ENCODE data around the gene SIRT3. TPM values are rescaled to one million over a fixed set of nuclear protein-coding genes. Genes with fewer than 3 reads are reported as not detected.

The SIRT3 gene
- total and polyA plus RNA-seq, 5 experiments from 2014 or later = 6.5 to 33.7 (median 14.6) TPM

DNA sequence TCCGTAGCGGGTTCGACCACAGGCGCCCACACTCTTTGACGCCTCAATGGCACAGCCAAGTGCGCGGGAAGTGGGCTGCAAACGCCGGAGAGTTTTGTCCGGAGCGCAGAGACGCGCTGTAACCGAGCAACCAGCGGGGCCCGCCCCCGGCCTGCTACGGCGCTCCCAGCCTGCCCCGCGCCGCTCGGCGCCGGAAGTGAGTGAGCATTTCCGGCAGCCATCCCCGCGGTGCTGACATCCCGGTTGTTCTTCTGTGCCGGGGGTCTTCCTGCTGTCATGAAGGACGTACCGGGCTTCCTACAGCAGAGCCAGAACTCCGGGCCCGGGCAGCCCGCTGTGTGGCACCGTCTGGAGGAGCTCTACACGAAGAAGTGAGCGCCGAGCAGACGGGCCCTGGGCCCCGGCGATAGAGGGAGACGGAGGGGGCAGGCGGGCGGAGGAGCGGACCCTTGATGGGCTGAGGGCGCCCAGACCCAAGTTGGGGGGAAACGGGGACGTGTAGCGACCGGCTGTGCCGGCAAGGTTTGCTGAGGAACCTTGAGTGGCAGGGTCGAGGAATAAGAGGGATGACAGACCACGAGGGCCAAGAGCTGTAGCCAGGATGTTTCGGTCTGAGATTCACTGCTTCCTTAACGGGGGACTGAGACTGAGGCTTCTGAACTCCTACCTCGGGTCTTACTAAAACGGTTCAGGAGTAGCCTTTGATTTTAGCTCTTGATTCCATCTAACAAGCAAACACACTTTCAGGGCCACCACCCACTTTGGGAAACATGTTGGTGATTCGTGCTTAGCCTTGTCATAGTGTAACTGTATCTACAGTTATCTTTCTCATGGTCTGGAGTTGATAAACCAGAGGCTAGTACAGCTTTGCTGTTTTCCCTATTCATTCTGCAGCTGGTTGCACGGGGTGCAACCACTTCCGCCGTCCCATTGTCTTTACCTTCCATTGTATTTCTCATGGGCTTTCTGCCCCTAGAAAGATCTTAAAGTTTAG lies 929 bp upstream of the SIRT3 start, which contains the start of gene PSMD13:
Gene PSMD13 (plus strand): TSS at position 203 of the 994 bp plus-strand sequence. CDS start 74 bp downstream, at position 277.
- peak; percentile 80 to 83 for ATAC-seq
- H3K4me1 Mint-ChIP-seq = peaks cover 20 to 61% (median 46%) of the 10 kb centered on the region in 4 donors
- POLR2A ChIA-PET = interaction anchor here (0.6 to 6.3 kb wide), 16 partner anchors 10 to 219 kb away, joined by 3 to 76 read pairs (median 4); partner anchors contain the start of genes BET1L, NLRP6, PGGHG and RIC8A
- DNase-seq = peak; percentile 82 to 91 (median 86)
- H3K27me3 Mint-ChIP-seq = no peaks in the 10 kb centered on the region
- H3K27ac Mint-ChIP-seq = peak within 1 kb of the TSS; percentile 89 to 100 (median 100)
- peaks cover 4 to 40% (median 8%) of the 10 kb centered on the region in 3 donors for H3K36me3 Mint-ChIP-seq
- H3K9me3 Mint-ChIP-seq = no peaks in the 10 kb centered on the region
- H3K4me3 Mint-ChIP-seq = peak within 1 kb of the TSS; percentile 93 to 99 (median 98)

GRCh38 chr11:235609-235996 lies 539 bp downstream of the SIRT3 start:
- Mint-ChIP-seq H3K4me1 (peaks cover 12 to 50% (median 40%) of the 10 kb centered on the region in 4 donors), H3K27ac (peak overlapping the region; percentile 83 to 100 (median 95)), H3K4me3 (peak overlapping the region; percentile 83 to 97 (median 91)), H3K9me3 (no peaks in the 10 kb centered on the region), H3K36me3 (peaks cover 4 to 30% (median 4%) of the 10 kb centered on the region in 3 donors), H3K27me3 (no peaks in the 10 kb centered on the region)
- DNase-seq (peak in 4 of 10 donors; percentile 72 to 79 (median 72)), ATAC-seq (peak; percentile 41 to 48)
- POLR2A ChIA-PET = interaction anchor here (1.4 to 6.3 kb wide), 6 partner anchors 14 to 171 kb away, joined by 3 to 76 read pairs (median 16); partner anchors contain the start of genes BET1L, PGGHG and RIC8A

- peak overlapping the region; percentile 83 to 97 (median 91) for H3K4me3 Mint-ChIP-seq
- no peak for DNase-seq
- H3K36me3 Mint-ChIP-seq = peaks cover 4 to 31% (median 6%) of the 10 kb centered on the region in 3 donors
- H3K9me3 Mint-ChIP-seq = no peaks in the 10 kb centered on the region
- POLR2A ChIA-PET = interaction anchor here (0.7 to 6.3 kb wide), 7 partner anchors 10 to 221 kb away, joined by 3 to 76 read pairs (median 3); partner anchors contain the start of genes BET1L and RIC8A
- ATAC-seq = no peak
- H3K27me3 Mint-ChIP-seq = no peaks in the 10 kb centered on the region
- H3K4me1 Mint-ChIP-seq = peaks cover 12 to 47% (median 39%) of the 10 kb centered on the region in 4 donors
- peak overlapping the region; percentile 83 to 100 (median 95) for H3K27ac Mint-ChIP-seq
These were observed 962 bp downstream of the SIRT3 start for GRCh38 chr11:235180-235579.

DNA sequence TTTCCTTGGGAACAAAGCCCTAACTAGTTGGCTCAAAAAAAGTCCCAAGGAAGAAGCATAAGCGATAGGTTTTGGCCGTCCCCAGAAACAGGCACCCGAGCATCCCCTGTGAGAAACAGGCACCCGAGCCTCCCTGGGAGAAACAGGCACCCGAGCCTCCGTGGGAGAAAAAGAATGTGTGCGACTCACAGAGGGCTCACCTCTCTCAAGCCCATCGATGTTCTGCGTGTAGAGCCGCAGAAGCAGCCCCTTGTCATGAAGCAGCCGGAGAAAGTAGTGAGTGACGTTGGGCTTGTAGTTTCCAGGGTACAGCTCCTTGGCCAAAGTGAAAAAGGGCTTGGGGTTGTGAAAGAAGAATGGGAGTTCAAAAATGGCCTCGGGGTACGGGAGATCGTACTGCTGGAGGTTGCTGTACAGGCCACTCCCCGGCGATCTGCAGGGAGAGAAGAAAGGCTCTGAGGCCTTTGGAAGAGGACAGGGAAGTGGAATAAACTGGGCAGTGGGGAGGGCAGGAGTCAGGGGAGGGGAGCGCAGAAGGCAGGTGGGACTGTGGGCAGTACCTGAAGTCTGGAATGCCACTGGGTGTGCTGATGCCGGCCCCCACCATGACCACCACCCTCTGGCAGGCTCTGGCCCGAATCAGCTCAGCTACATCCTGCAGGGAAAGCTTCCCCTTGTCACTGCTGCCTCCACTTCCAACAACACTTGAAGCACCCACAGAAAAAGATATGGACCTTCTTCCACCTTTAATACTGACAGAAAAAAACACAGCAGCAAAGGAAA lies 3.2 kb downstream of the SIRT3 start:
- no peaks in the 10 kb centered on the region for H3K27me3 Mint-ChIP-seq
- H3K36me3 Mint-ChIP-seq = peaks cover 4 to 31% (median 4%) of the 10 kb centered on the region in 3 donors
- POLR2A ChIA-PET = interaction anchor here (0.5 to 6.3 kb wide), 2 partner anchors 24 to 25 kb away, joined by 3 to 76 read pairs; partner anchors contain the start of genes BET1L and RIC8A
- DNase-seq (no peak), ATAC-seq (no peak)
- H3K4me3 Mint-ChIP-seq = no peak overlapping the region
- peaks cover 11 to 40% (median 25%) of the 10 kb centered on the region in 4 donors for H3K4me1 Mint-ChIP-seq
- no peaks in the 10 kb centered on the region for H3K9me3 Mint-ChIP-seq
- peak overlapping the region in 5 of 10 donors; percentile 51 to 92 (median 62) for H3K27ac Mint-ChIP-seq

DNA sequence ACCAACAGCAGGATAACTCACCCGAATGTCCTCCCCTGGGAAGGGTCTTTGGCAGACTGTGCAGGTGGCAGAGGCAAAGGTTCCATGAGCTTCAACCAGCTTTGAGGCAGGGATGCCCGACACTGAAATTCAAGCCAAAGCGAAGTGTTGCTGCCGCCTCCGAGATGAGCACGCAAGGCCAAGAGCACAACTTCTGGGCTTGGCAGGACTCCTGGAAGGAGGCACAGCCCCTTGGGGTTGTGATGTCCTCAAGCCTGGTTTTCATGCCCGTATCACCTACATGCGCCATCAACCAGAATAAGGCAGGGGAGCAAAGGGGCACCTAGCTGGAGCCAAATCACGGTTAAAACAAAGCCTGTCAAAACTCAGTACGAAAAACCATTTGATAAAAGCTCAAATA lies 5.7 kb downstream of the SIRT3 start:
- Mint-ChIP-seq H3K27ac (peak overlapping the region in 1 of 10 donors; percentile 25), H3K36me3 (peaks cover 0 to 43% (median 2%) of the 10 kb centered on the region in 3 donors), H3K4me3 (no peak overlapping the region), H3K4me1 (peaks cover 9 to 34% (median 10%) of the 10 kb centered on the region in 4 donors), H3K9me3 (no peaks in the 10 kb centered on the region), H3K27me3 (no peaks in the 10 kb centered on the region)
- no peak for DNase-seq
- POLR2A ChIA-PET = interaction anchor here (0.7 to 2.0 kb wide), 4 partner anchors 15 to 562 kb away, joined by 4 to 7 read pairs (median 4); no protein-coding TSS in a partner anchor
- ATAC-seq = no peak

DNA sequence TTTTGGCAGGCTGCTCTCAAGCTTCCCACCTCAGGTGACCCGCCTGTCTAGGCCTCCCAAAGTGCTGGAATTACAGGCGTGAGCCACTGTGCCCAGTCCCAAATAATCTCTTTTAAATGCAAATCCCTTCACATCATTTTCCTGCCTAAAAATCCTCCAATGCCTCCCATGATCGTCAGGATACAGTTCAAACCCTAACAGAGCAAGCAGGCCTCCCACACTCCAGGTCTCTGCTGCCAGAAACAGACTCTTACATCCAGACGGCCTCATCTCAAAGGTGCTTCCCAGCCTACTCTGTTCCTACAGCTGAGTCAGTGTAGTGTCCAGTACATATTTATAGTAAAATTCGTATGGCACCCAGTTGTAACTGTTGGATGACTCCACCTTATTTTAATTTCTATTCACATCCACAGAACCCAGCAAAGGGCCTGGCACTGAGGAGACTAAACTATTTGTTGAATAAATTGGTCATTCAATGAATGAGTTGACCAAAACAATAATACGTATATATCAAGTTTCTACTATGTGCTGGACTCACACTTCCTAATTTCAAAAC lies 8.2 kb downstream of the SIRT3 start:
- Mint-ChIP-seq H3K4me3 (no peak overlapping the region), H3K27ac (peak overlapping the region in 2 of 10 donors; percentile 4 to 40), H3K27me3 (no peaks in the 10 kb centered on the region), H3K9me3 (no peaks in the 10 kb centered on the region), H3K36me3 (peaks cover 0 to 47% (median 2%) of the 10 kb centered on the region in 3 donors), H3K4me1 (peaks cover 4 to 19% (median 6%) of the 10 kb centered on the region in 4 donors)
- ATAC-seq (no peak), DNase-seq (no peak)
- POLR2A ChIA-PET = interaction anchor here (0.7 to 1.2 kb wide), 2 partner anchors 19 to 279 kb away, joined by 3 read pairs; no protein-coding TSS in a partner anchor

- H3K36me3 Mint-ChIP-seq = peaks cover 0 to 47% (median 2%) of the 10 kb centered on the region in 3 donors
- no peak overlapping the region for H3K4me3 Mint-ChIP-seq
- POLR2A ChIA-PET = interaction anchor here (0.6 kb wide), 1 partner anchor 19 kb away, joined by 4 read pairs; no protein-coding TSS in a partner anchor
- H3K27ac Mint-ChIP-seq = peak overlapping the region in 1 of 10 donors; percentile 22
- peaks cover 4 to 17% (median 11%) of the 10 kb centered on the region in 4 donors for H3K4me1 Mint-ChIP-seq
- ATAC-seq (no peak), DNase-seq (no peak)
- H3K9me3 Mint-ChIP-seq = no peaks in the 10 kb centered on the region
- no peaks in the 10 kb centered on the region for H3K27me3 Mint-ChIP-seq
These were observed 10.2 kb downstream of the SIRT3 start for GRCh38 chr11:225734-226453.

DNA sequence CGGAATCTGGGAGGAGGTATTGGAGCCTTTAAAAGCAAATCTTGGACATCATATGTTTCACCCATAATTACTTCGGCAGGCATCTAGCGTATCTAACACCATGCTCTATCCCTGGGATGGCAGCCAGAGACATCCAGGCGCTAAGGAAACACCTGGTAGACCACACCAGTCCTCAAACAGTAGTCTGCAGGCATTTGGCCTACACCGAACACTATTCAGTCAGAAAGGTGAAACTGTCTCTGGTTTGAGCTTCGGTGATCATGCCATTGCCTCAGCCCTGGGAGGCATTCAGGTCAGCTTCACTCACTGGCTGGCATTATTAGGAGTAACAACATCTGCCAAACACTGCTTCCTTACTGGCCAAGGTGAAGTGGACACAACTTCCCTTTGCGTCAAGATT lies 11.7 kb downstream of the SIRT3 start:
- peaks cover 0 to 43% (median 0%) of the 10 kb centered on the region in 3 donors for H3K36me3 Mint-ChIP-seq
- no peaks in the 10 kb centered on the region for H3K27me3 Mint-ChIP-seq
- no peaks in the 10 kb centered on the region for H3K9me3 Mint-ChIP-seq
- no peak for ATAC-seq
- H3K4me3 Mint-ChIP-seq = no peak overlapping the region
- no peak for DNase-seq
- H3K4me1 Mint-ChIP-seq = peaks cover 4 to 17% (median 11%) of the 10 kb centered on the region in 4 donors
- POLR2A ChIA-PET = interaction anchor here (0.9 to 1.5 kb wide), 2 partner anchors 10 to 17 kb away, joined by 3 read pairs; partner anchors contain the start of genes BET1L and RIC8A
- H3K27ac Mint-ChIP-seq = peak overlapping the region in 1 of 10 donors; percentile 76

DNA sequence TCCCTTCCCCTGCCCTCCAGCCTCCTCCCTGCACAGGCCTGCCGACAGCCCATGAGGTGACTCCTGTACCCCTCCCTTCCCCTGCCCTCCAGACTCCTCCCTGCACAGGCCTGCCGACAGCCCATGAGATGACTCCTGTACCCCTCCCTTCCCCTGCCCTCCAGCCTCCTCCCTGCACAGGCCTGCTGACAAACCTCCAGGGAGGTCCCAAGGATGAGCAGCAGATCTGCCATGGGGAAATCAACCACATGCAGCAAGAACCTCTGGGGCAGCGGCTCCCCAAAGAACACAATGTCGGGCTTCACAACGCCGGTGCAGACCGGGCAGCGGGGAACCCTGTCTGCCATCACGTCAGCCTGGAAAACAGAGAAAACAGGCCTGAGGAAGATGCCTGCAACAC lies 12.3 kb downstream of the SIRT3 start:
- ATAC-seq (no peak), DNase-seq (no peak)
- Mint-ChIP-seq H3K27me3 (no peaks in the 10 kb centered on the region), H3K4me3 (no peak overlapping the region), H3K27ac (no peak overlapping the region), H3K36me3 (peaks cover 0 to 39% (median 0%) of the 10 kb centered on the region in 3 donors), H3K4me1 (peaks cover 4 to 16% (median 12%) of the 10 kb centered on the region in 4 donors), H3K9me3 (no peaks in the 10 kb centered on the region)
- POLR2A ChIA-PET = interaction anchor here (1.5 kb wide), 1 partner anchor 17 kb away, joined by 3 read pairs; the partner anchor contains the start of genes BET1L and RIC8A

GRCh38 chr11:223026-223789 lies 12.9 kb downstream of the SIRT3 start:
- ATAC-seq (no peak), DNase-seq (no peak)
- no peaks in the 10 kb centered on the region for H3K27me3 Mint-ChIP-seq
- H3K4me3 Mint-ChIP-seq = peak overlapping the region in 1 of 10 donors; percentile 34
- no peaks in the 10 kb centered on the region for H3K9me3 Mint-ChIP-seq
- peak overlapping the region in 3 of 10 donors; percentile 30 to 74 (median 44) for H3K27ac Mint-ChIP-seq
- H3K4me1 Mint-ChIP-seq = peaks cover 4 to 16% (median 9%) of the 10 kb centered on the region in 4 donors
- POLR2A ChIA-PET = no interaction called here
- H3K36me3 Mint-ChIP-seq = peaks cover 0 to 33% (median 0%) of the 10 kb centered on the region in 3 donors
